ENCODE measurements around the gene EPB41L1.

GRCh38 chr20:36207602-36208001, 53.1 kb downstream of the EPB41L1 start:
- TF ChIP-seq CTCF (tag by site-specific recombination; IDR thresholded peaks at IDR 0.05): no peak
- TF ChIP-seq ZNF670 (tag by site-specific recombination; IDR thresholded peaks at IDR 0.05; ENCODE audit: low read depth): no peak
- no peak for TF ChIP-seq ZNF704 (tag by site-specific recombination; IDR thresholded peaks at IDR 0.05)
- TF ChIP-seq PRDM1 (tag by site-specific recombination; IDR thresholded peaks at IDR 0.05): no peak
- no peak for TF ChIP-seq ZNF292 (tag by site-specific recombination; IDR thresholded peaks at IDR 0.05; ENCODE audit: borderline replicate concordance, low read depth)
